OCI-LY3 (cell line): Measurements from ENCODE around the gene NRG2.

Experiments used
- H2AFZ ChIP-seq: fragments of 200-600, 300-600 bp; shearing (Covaris generic); 2 replicates; pipeline ENCODE4 v1.6.0; 2014; ENCODE audit warnings: antibody characterized with exemption, low read depth, low read length
- H3K27ac ChIP-seq: fragments of 200-600, 300-600 bp; sonication (generic); 2 replicates; pipeline ENCODE4 v1.5.1; 2014; ENCODE audit warnings: mild to moderate bottlenecking, low read length, moderate library complexity, mixed read lengths
- H3K27me3 ChIP-seq: fragments of 200-600, 300-600 bp; sonication (generic); 2 replicates; pipeline ENCODE4 v1.6.1; 2014; ENCODE audit warnings: low read depth, low read length, mixed read lengths
- H3K36me3 ChIP-seq: fragments of 200-600, 300-600 bp; sonication (generic); replicated peaks from 2 replicates; pipeline ENCODE3; 2014; ENCODE audit warnings: low read depth, low read length, mixed read lengths
- H3K4me1 ChIP-seq: fragments of 300-600, 200-600 bp; sonication (generic); 2 replicates; pipeline ENCODE4 v1.6.1; 2014; ENCODE audit warnings: low read length, mixed read lengths
- H3K4me2 ChIP-seq: fragments of 200-600, 300-600 bp; sonication (generic); 2 replicates; pipeline ENCODE4 v1.6.1; 2014; ENCODE audit warnings: low read length, mixed read lengths
- H3K4me3 ChIP-seq: fragments of 300-600, 200-600 bp; sonication (generic); 2 replicates; pipeline ENCODE4 v1.5.1; 2014; ENCODE audit warnings: antibody characterized with exemption, mild to moderate bottlenecking, low read length, moderate library complexity
- H3K79me2 ChIP-seq: fragments of 300-600, 200-600 bp; shearing (Covaris generic); 2 replicates; pipeline ENCODE4 v1.6.1; 2014; ENCODE audit warnings: mild to moderate bottlenecking, low read length, mixed read lengths
- H3K9ac ChIP-seq: fragments of 300-600, 200-600 bp; shearing (Covaris generic); 2 replicates; pipeline ENCODE4 v1.6.0; 2014; ENCODE audit warnings: mild to moderate bottlenecking, low read length, moderate library complexity
- H3K9me3 ChIP-seq: fragments of 200-600, 300-600 bp; shearing (Covaris generic); 2 replicates; pipeline ENCODE4 v1.6.1; 2014; ENCODE audit warnings: low read length, mixed read lengths; ENCODE audit not compliant: insufficient read depth
- H4K20me1 ChIP-seq: fragments of 200-600, 300-600 bp; sonication (generic); 2 replicates; pipeline ENCODE4 v1.6.1; 2016; ENCODE audit warnings: low read length, mixed read lengths; ENCODE audit not compliant: insufficient read depth
- CTCF ChIP-seq: fragments of 200-600, 300-600 bp; sonication (generic); IDR thresholded peaks from 2 replicates; pipeline ENCODE4 v1.5.1; 2014; ENCODE audit warnings: antibody characterized with exemption, low read length, low read depth
- EZH2phosphoT487 ChIP-seq: fragments of 200-600 bp; shearing (Covaris generic); IDR thresholded peaks from 2 replicates; pipeline ENCODE4 v1.6.1; 2018; ENCODE audit warnings: antibody characterized with exemption, mixed run types, low read depth

The NRG2 gene

GRCh38 chr5:140014751-140015150 lies 28.3 kb downstream of the NRG2 start:
- no peaks in the 10 kb centered on the region for H3K9me3 ChIP-seq
- no peaks in the 10 kb centered on the region for H4K20me1 ChIP-seq
- TF ChIP-seq CTCF (no peak), EZH2phosphoT487 (no peak)
- H3K9ac ChIP-seq = no peak overlapping the region
- no peaks in the 10 kb centered on the region for H3K36me3 ChIP-seq
- H3K4me2 ChIP-seq = no peak overlapping the region
- no peaks in the 10 kb centered on the region for H3K79me2 ChIP-seq
- no peak overlapping the region for H3K27ac ChIP-seq
- no peak overlapping the region for H2AFZ ChIP-seq
- no peaks in the 10 kb centered on the region for H3K4me1 ChIP-seq
- H3K27me3 ChIP-seq = peaks cover 21% of the 10 kb centered on the region; the same call in 1 of the 2 replicates
- no peak overlapping the region for H3K4me3 ChIP-seq

GRCh38 chr5:140013536-140013935 lies 29.6 kb downstream of the NRG2 start:
- TF ChIP-seq EZH2phosphoT487 (no peak), CTCF (no peak)
- Histone ChIP-seq H3K9me3 (no peaks in the 10 kb centered on the region), H3K27ac (no peak overlapping the region), H3K36me3 (no peaks in the 10 kb centered on the region), H3K27me3 (peaks cover 21% of the 10 kb centered on the region; the same call in 1 of the 2 replicates), H4K20me1 (no peaks in the 10 kb centered on the region), H2AFZ (no peak overlapping the region), H3K4me2 (no peak overlapping the region), H3K4me3 (no peak overlapping the region), H3K79me2 (no peaks in the 10 kb centered on the region), H3K4me1 (no peaks in the 10 kb centered on the region), H3K9ac (no peak overlapping the region)

- TF ChIP-seq CTCF (no peak), EZH2phosphoT487 (no peak)
- Histone ChIP-seq H3K79me2 (no peaks in the 10 kb centered on the region), H4K20me1 (no peaks in the 10 kb centered on the region), H3K9ac (no peak overlapping the region), H2AFZ (no peak overlapping the region), H3K27ac (no peak overlapping the region), H3K27me3 (peaks cover 21% of the 10 kb centered on the region; the same call in 1 of the 2 replicates), H3K4me3 (no peak overlapping the region), H3K4me2 (no peak overlapping the region), H3K4me1 (no peaks in the 10 kb centered on the region), H3K9me3 (no peaks in the 10 kb centered on the region), H3K36me3 (no peaks in the 10 kb centered on the region)
These were observed 30.7 kb downstream of the NRG2 start for GRCh38 chr5:140012443-140012842.

GRCh38 chr5:140011297-140011802 lies 31.7 kb downstream of the NRG2 start:
- H3K79me2 ChIP-seq = no peaks in the 10 kb centered on the region
- no peak overlapping the region for H2AFZ ChIP-seq
- H3K4me1 ChIP-seq = no peaks in the 10 kb centered on the region
- no peak overlapping the region for H3K4me2 ChIP-seq
- H4K20me1 ChIP-seq = no peaks in the 10 kb centered on the region
- no peaks in the 10 kb centered on the region for H3K9me3 ChIP-seq
- no peaks in the 10 kb centered on the region for H3K36me3 ChIP-seq
- H3K9ac ChIP-seq = no peak overlapping the region
- H3K27me3 ChIP-seq = peaks cover 21% of the 10 kb centered on the region; the same call in 1 of the 2 replicates
- no peak overlapping the region for H3K27ac ChIP-seq
- TF ChIP-seq EZH2phosphoT487 (no peak), CTCF (no peak)
- H3K4me3 ChIP-seq = no peak overlapping the region
